HepG2 (cell line): Measurements from ENCODE around the gene TEX261. TPM values are rescaled to one million over a fixed set of nuclear protein-coding genes. Genes with fewer than 3 reads are reported as not detected.

Experiments
- ARID2 ChIP-seq: sonication (generic); formaldehyde crosslinking; IDR thresholded peaks from 2 replicates; pipeline ENCODE4 v1.8.1; 2022; ENCODE audit warnings: mild to moderate bottlenecking, missing genetic modification reagents, borderline replicate concordance
- ARNTL ChIP-seq: sonication (generic); formaldehyde crosslinking; IDR thresholded peaks from 2 replicates; pipeline ENCODE4 v1.4.0; 2020; ENCODE audit warnings: mild to moderate bottlenecking, missing genetic modification reagents
- CBFB ChIP-seq: sonication (generic); formaldehyde crosslinking; IDR thresholded peaks from 2 replicates; pipeline ENCODE4 v1.4.0; 2020; ENCODE audit warnings: missing genetic modification reagents
- FOXO1 ChIP-seq: sonication (generic); formaldehyde crosslinking; IDR thresholded peaks from 2 replicates; pipeline ENCODE4 v1.4.0; 2020; ENCODE audit warnings: missing genetic modification reagents
- HDAC2 ChIP-seq: sonication (generic); formaldehyde crosslinking; IDR thresholded peaks from 2 replicates; pipeline ENCODE4 v1.4.0; 2020; ENCODE audit warnings: missing genetic modification reagents
- HIVEP1 ChIP-seq: sonication (generic); formaldehyde crosslinking; IDR thresholded peaks from 2 replicates; pipeline ENCODE4 v1.4.0; 2020; ENCODE audit warnings: mild to moderate bottlenecking, missing genetic modification reagents
- NBN ChIP-seq: fragments of 450-650 bp; conservative IDR thresholded peaks from 2 replicates; pipeline ENCODE4 v1.6.1; 2017
- NFE2L1 ChIP-seq: sonication (generic); formaldehyde crosslinking; IDR thresholded peaks from 2 replicates; pipeline ENCODE4 v1.4.0; 2020; ENCODE audit warnings: missing genetic modification reagents, mild to moderate bottlenecking, borderline replicate concordance
- NR2F6 ChIP-seq, 2 experiments: IDR thresholded peaks; 2 replicates each; pipeline ENCODE4 v1.6.1; 2016; ENCODE audit warnings: antibody characterized with exemption in 1 of 2, mild to moderate bottlenecking in 1 of 2
- RXRA ChIP-seq: sonication (generic); formaldehyde crosslinking; IDR thresholded peaks from 2 replicates; pipeline ENCODE4 v1.5.1; 2020; ENCODE audit warnings: missing genetic modification reagents
- SAP130 ChIP-seq: IDR thresholded peaks from 2 replicates; pipeline ENCODE4 v1.6.1; 2016; ENCODE audit warnings: low read depth
- ZC3H13 ChIP-seq: sonication (generic); formaldehyde crosslinking; IDR thresholded peaks from 2 replicates; pipeline ENCODE4 v1.8.1; 2023; ENCODE audit warnings: mild to moderate bottlenecking, missing genetic modification reagents, moderate library complexity
- ZNF660 ChIP-seq: sonication (generic); formaldehyde crosslinking; IDR thresholded peaks from 2 replicates; pipeline ENCODE4 v1.5.1; 2020; ENCODE audit warnings: mild to moderate bottlenecking, low read depth, missing genetic modification reagents, borderline replicate concordance
- ZNF850 ChIP-seq: sonication (generic); formaldehyde crosslinking; conservative IDR thresholded peaks from 2 replicates; pipeline ENCODE4 v1.9.0; 2021; ENCODE audit warnings: mild to moderate bottlenecking, missing genetic modification reagents
- ZSCAN21 ChIP-seq: sonication (generic); formaldehyde crosslinking; IDR thresholded peaks from 2 replicates; pipeline ENCODE4 v1.8.0; 2022; ENCODE audit warnings: mild to moderate bottlenecking, missing genetic modification reagents, moderate library complexity, borderline replicate concordance
- polyA plus RNA-seq, 8 experiments: library from polyadenylated mRNA; depleted of rRNA in 3 of 8; stranded (reverse) in 7 of 8; unstranded in 1 of 8; fragments of >200 nt; fragmentation: Illumina TruSeq in 4 of 8; extraction: Trizol in 4 of 8; gene quantifications; 2 replicates each; pipeline versions ENCODE4 v1.2.1 to v1.2.3, GENCODE V29; 2011 to 2016; ENCODE audit warnings: low read depth in 4 of 8, missing spikeins in 1 of 8, mixed read lengths in 1 of 8; ENCODE audit not compliant: insufficient read depth in 1 of 8
- total RNA-seq, 5 experiments: library from RNA; depleted of rRNA; stranded (reverse); fragments of >200 nt; fragmentation: Illumina TruSeq; extraction: Trizol; gene quantifications; 2 replicates each; pipeline ENCODE4 v1.2.3, GENCODE V29; 2016; ENCODE audit warnings: low read depth in 1 of 5
- TF ChIP-seq, protein P1 (sequence below): sonication (generic); formaldehyde crosslinking; conservative IDR thresholded peaks from 2 replicates; pipeline ENCODE4 v1.4.0; 2020; ENCODE audit warnings: missing genetic modification reagents
- TF ChIP-seq, protein P2 (sequence below): IDR thresholded peaks from 2 replicates; pipeline ENCODE4 v1.6.1; 2016; ENCODE audit warnings: low read depth, control low read depth
- TF ChIP-seq, protein P3 (sequence below): sonication (generic); formaldehyde crosslinking; IDR thresholded peaks from 2 replicates; pipeline ENCODE4 v1.4.0; 2020; ENCODE audit warnings: missing genetic modification reagents
- TF ChIP-seq, protein P4 (sequence below): fragments of 450-650 bp; IDR thresholded peaks from 2 replicates; pipeline ENCODE4 v1.6.1; 2016

TEX261 gene
- total and polyA plus RNA-seq, 2 of the 13 experiments (the other 11 are each of a cell fraction or from before 2014, with no cell fraction given): 43.8 to 78.7 TPM

DNA sequence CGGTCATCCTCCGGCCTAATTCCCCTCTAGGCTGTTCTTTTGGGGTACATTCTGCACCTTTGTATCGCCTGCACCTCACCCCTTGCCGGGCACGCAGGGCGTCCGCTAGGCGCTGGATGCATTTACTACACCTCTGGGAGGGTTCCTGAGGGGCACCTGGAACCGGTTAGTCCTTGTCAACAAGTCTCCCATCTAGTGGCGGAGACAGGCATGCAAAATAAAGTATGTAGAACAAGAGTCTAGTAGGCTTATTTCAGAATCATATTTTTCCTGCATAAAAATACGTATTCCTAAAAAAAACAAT is 705 bp upstream of the TEX261 start (continued):
- TF ChIP-seq, protein P1, sequence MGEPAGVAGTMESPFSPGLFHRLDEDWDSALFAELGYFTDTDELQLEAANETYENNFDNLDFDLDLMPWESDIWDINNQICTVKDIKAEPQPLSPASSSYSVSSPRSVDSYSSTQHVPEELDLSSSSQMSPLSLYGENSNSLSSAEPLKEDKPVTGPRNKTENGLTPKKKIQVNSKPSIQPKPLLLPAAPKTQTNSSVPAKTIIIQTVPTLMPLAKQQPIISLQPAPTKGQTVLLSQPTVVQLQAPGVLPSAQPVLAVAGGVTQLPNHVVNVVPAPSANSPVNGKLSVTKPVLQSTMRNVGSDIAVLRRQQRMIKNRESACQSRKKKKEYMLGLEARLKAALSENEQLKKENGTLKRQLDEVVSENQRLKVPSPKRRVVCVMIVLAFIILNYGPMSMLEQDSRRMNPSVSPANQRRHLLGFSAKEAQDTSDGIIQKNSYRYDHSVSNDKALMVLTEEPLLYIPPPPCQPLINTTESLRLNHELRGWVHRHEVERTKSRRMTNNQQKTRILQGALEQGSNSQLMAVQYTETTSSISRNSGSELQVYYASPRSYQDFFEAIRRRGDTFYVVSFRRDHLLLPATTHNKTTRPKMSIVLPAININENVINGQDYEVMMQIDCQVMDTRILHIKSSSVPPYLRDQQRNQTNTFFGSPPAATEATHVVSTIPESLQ: no peak
- TF ChIP-seq, protein P2, sequence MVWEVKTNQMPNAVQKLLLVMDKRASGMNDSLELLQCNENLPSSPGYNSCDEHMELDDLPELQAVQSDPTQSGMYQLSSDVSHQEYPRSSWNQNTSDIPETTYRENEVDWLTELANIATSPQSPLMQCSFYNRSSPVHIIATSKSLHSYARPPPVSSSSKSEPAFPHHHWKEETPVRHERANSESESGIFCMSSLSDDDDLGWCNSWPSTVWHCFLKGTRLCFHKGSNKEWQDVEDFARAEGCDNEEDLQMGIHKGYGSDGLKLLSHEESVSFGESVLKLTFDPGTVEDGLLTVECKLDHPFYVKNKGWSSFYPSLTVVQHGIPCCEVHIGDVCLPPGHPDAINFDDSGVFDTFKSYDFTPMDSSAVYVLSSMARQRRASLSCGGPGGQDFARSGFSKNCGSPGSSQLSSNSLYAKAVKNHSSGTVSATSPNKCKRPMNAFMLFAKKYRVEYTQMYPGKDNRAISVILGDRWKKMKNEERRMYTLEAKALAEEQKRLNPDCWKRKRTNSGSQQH (CRISPR knock-in tag): no peak
- TF ChIP-seq NFE2L1: no peak
- TF ChIP-seq ZNF850 (CRISPR knock-in tag): no peak
- 0 out of 2 replicates have a peak, but pooled peaks have one; percentile 48 for TF ChIP-seq FOXO1 (CRISPR knock-in tag)
- TF ChIP-seq, protein P3, sequence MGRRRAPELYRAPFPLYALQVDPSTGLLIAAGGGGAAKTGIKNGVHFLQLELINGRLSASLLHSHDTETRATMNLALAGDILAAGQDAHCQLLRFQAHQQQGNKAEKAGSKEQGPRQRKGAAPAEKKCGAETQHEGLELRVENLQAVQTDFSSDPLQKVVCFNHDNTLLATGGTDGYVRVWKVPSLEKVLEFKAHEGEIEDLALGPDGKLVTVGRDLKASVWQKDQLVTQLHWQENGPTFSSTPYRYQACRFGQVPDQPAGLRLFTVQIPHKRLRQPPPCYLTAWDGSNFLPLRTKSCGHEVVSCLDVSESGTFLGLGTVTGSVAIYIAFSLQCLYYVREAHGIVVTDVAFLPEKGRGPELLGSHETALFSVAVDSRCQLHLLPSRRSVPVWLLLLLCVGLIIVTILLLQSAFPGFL: no peak
- TF ChIP-seq SAP130 (CRISPR knock-in tag): peak; percentile 32; the same call in 1 of the 2 replicates
- TF ChIP-seq, protein P4, sequence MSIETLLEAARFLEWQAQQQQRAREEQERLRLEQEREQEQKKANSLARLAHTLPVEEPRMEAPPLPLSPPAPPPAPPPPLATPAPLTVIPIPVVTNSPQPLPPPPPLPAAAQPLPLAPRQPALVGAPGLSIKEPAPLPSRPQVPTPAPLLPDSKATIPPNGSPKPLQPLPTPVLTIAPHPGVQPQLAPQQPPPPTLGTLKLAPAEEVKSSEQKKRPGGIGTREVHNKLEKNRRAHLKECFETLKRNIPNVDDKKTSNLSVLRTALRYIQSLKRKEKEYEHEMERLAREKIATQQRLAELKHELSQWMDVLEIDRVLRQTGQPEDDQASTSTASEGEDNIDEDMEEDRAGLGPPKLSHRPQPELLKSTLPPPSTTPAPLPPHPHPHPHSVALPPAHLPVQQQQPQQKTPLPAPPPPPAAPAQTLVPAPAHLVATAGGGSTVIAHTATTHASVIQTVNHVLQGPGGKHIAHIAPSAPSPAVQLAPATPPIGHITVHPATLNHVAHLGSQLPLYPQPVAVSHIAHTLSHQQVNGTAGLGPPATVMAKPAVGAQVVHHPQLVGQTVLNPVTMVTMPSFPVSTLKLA: no peak
- no peak for TF ChIP-seq ARID2 (CRISPR knock-in tag)
- no peak for TF ChIP-seq NBN
- no peak for TF ChIP-seq ZC3H13 (CRISPR knock-in tag)
- 0 out of 2 replicates have a peak, but pooled peaks have one; percentile 4 for TF ChIP-seq HDAC2 (CRISPR knock-in tag)
- no peak for TF ChIP-seq RXRA
- no peak for TF ChIP-seq ZSCAN21
- no peak; the same call in 1 of the 2 replicates for TF ChIP-seq NR2F6 (IDR thresholded peaks at IDR 0.05)
- TF ChIP-seq NR2F6 (CRISPR knock-in tag; IDR thresholded peaks at IDR 0.05): no peak
- no peak for TF ChIP-seq ZNF660 (CRISPR knock-in tag)
- TF ChIP-seq CBFB: 0 out of 2 replicates have a peak, but pooled peaks have one; percentile 2
- 0 out of 2 replicates have a peak, but pooled peaks have one; percentile 10 for TF ChIP-seq HIVEP1
- no peak for TF ChIP-seq ARNTL (CRISPR knock-in tag)
